HG03342 (cell line): ENCODE results near the gene KAT6B.

ENCODE experiments used
- ATAC-seq: cut with Tn5 transposase; IDR thresholded peaks from one replicate; pipeline ENCODE4 v1.9.1; 2021; ENCODE audit warnings: mild to moderate bottlenecking, moderate library complexity; ENCODE audit not compliant: unreplicated experiment

Gene KAT6B

DNA sequence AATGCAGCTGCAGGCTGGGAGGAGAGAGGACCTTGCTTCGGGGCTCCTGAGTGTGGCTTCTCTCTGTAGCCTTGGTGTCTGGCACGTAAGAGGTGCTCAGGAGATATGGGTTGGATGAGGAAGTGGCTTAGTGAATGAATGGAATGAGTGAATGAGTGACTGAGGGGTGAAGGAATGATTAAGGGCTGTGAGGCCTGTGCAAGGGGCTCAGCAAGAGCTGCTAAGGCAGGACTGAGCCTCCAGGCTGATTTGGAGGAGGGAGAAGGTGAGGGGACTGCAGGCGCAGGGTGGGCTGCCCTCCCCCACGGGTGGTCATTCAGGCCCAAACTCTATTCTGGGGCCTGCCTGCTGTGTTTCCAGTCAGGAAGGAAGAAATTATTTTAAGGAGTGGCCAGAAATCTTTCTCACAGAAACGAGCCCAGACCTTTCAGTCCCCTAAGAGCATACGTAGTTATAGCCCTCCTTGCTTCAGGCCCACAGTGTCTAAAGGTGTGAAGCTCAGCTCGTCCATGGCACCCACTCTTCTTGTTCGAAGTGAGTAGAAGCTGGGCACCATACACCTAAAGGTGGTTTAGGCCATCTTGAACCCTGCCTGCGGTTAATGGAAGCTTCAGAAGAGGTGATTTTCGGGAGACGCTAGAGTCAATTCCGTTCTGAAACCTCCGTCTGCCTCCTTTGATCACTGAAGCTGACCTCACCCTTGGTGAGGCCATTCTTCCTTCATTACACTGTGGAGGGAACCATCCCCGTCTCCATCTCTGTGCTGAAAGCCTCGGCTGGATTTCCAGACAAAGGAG, 235.5 kb downstream of the KAT6B start:
- ATAC-seq, result no peak

DNA sequence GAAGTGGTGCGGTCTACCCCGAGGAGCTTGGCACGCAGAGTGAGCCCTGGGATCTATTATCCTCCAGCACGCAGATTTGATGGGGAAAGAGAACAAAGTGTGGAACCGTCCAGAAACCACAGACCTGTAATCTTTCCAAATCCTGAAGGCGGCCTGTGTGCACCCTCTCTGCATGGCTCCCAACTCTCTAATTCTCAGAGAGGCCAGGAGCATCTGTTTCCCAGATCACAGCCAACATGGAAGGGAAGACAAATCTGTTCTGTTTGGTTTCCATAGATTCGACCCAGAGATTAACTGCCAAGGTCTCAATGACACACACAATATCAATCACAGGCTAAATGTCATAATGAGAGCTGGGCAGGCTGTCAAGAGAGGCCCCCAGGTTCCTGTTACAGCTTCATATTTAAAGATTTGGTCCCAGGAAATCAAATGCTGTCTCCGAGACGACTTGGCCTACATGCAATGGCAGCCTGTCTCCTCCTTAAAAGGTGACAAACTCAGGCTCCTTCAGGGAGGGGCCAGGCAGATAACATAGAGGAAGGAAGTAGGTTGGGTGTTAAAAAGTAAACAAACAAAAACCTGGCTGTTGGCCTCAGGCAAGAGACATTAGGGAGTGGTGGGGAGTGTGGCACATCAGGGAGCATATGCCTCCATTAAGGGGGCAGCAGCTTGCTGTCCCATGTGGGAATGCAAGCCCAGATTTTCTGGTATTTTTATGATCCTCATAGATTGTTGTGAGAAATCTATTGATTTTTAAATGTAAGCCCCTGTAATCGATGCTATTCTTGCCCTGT, 236.3 kb downstream of the KAT6B start:
- no peak for ATAC-seq

DNA sequence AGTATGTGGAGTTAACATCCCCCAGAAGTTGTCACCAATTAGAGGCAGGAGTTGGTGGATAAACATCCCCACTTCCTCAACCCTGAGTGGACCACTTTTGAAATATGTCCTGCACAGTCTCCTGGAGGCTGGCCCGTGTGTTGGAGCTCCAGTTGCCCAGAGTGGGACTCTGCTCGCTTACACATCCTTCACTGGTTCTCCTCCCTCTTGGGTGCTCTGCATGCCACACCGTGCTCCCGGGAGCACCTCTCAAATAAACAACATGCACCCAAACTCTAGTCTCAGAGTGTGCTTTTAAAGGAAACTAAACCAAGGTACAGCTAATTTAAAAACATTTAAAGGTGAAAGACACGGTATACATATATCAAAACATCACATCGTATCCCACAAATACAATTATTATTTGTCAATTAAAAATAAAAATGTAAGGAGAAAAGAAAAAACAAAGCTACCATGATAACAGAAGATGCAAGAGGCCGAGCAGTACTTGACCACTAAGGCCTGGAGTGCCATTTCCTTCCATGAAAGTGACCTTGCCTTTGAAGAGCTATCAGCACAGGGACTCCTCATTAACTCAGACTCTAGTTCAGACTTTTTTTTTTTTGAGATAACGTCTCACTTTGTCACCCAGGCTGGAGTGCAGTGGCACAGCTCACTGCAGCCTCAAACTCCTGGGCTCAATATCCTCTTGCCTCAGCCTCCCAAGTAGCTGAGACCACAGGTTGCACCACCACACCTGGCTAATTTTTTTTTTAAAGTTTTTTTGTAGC, 237.2 kb downstream of the KAT6B start:
- no peak for ATAC-seq

DNA sequence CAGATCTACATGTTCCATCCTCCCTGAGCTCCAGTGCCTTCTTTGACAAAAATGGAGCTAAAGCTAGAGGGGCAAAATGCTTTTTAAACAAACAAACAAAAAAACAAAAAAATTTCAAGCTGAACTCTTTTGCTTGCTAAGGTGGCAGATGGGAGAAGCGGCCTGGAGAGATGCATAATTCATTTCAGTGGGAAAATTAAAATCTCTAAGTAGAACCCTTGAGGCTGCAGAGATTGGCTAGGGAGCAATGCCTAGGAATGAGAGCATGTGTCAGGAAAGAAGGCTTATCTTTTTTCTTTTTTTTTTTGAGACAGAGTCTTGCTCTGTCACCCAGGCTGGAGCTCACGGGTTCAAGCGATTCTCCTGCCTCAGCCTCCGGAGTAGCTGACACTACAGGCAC, 238.7 kb downstream of the KAT6B start:
- ATAC-seq, result no peak

DNA sequence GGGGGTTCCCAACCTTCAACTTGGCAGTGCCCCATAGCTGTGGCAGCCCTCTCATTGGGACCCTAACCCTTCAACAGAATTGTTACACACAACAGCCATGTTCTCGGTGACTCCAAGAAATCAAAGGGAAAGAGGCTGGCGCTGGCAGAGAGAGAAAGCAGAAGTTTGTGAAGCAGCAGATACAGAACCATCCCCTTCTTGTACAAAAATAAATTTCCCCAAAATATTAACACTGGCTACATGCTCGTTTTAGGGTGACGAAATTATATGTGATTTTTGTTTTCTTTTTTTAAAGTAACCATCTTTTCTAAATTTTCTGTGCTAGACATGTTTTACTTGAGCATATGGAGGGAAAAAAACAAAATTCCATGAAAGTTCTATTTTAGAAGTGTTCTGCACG, 239.9 kb downstream of the KAT6B start:
- ATAC-seq, result no peak

DNA sequence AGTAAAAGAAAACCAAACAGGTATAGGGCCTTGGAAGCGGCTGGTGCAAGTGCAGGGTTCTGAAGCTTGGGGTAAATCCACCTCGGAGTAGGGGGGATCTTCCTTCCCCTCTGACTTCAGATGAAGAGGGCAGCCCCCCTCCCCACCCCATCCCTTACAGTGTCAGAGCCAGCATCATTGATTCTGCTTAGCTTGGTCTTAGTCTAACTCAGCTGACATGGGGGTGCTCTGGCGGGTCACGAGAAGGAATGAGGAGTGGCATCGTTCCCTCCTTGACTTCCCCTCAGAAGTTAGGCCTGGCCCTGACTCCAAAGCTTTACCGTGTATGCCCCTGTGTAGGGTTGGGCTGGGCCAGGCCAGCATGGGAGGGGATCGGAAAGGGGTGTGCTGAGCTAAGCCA, 240.9 kb downstream of the KAT6B start:
- no peak for ATAC-seq

DNA sequence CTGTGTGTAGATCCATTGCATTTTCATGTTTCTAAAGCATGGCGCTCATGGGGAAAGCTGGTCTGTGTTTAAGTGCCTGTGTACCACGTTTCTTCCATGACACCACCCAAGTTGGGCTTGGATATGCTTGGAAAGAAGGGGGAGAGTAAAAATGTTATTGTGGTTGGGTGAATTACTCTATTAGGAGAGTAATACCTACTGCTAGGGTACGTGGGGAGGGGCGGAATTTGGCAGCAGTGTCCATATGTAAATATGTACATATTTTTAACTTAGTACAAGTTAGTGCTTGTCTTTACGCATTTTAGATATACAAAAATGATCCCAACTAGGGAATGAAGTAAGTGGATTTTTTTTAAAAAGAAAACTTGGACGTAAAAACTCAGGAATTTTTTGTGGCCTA, 242.1 kb downstream of the KAT6B start:
- ATAC-seq, result no peak

DNA sequence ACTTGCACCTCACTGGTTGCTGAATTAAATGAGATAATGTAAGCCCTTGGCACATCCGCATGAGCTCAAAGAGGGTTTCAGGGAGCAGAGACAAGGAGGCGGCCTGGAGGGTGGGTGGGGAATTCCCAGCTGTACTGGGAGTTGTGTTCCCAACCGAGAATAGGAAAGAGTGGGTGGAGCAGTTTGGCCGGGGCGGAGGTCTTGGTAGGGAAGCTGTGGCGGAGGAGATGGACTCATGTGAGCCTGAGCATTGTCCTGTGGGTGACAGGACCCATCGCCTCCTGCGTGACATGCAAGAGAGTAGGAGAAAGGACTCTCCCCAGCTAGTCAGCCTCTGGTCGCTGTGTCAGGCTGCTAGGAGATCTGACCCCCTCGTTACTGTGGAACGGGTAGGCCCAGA, 244.1 kb downstream of the KAT6B start:
- no peak for ATAC-seq

DNA sequence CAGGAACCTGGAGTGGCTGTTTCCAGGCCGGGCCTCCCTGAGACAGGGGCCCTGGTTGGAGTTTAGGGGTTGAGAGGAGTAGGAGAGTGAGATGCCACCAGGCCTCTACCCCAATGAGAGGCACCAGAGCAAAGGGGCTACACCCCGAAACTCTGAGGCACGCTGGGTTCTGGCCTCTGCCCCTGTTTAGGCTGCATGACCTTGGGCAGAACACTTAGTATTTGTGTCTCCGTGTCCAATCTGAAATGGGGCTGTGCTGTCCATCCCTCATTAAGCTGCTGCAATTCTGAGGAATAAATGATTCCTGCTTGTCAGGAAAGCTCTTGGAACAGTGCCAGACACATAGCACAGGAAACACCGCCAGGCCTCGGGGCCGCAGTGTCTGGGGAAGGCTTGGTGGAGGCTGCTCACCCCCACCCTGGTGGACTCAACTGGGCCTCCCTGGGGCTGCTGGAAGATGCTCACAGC, 244.6 kb downstream of the KAT6B start:
- ATAC-seq, result no peak

DNA sequence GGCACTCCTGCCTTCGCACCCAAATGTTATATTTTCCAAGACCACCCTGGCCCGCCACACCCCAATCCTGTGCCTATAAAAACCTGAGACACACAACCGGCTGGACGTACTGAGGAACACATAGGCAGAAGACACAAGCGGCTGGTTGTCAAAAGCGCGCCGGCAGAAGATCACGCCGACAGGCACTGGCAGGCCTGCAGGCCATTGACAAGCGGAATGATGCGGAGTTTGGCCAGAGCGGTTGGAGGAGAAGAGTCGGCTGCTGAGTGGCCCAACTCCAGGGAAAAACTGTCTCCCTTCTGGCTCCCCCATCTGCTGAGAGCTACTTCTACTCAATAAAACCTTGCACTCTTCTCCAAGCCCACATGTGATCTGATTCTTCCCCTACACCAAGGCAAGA, 245.4 kb downstream of the KAT6B start:
- ATAC-seq, result no peak

DNA sequence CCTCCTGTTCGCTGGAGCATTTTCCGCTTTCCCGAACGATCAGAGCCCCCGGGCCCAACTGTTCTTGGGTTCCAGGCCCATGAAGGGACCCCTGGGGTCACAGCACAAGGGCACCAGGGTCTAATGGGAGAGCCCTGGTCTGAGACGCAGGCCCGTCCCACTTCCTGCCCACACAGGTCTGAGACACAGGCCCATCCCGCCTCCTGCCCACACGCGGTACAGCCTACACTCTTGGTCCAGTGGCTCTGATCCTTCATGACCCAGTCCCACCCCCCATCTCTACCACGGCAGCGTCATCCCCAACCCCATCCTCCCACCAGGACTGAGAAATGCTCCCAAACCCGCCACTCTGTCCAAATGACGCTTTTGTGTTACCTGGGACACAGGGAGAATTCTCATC, 246.3 kb downstream of the KAT6B start:
- no peak for ATAC-seq

DNA sequence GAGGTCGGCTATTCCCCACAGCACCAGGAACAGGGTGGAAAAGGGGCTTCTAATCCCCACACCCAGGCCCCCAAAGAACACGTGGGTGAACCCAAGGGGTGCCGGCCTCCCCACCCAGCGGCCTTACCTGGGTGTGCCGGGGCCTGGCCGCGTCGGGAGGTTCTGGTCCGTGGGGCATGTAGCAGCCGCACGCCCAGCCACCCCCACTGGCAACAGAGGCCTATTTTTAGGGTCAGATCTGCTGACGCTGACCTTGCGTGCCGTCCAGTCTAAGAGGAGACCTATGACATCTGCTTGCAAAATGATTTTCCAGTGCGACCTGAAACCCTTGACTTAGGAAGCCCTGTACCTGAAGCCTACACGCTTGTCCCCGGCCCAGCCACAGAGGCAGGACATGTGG, 247.0 kb downstream of the KAT6B start:
- no peak for ATAC-seq

DNA sequence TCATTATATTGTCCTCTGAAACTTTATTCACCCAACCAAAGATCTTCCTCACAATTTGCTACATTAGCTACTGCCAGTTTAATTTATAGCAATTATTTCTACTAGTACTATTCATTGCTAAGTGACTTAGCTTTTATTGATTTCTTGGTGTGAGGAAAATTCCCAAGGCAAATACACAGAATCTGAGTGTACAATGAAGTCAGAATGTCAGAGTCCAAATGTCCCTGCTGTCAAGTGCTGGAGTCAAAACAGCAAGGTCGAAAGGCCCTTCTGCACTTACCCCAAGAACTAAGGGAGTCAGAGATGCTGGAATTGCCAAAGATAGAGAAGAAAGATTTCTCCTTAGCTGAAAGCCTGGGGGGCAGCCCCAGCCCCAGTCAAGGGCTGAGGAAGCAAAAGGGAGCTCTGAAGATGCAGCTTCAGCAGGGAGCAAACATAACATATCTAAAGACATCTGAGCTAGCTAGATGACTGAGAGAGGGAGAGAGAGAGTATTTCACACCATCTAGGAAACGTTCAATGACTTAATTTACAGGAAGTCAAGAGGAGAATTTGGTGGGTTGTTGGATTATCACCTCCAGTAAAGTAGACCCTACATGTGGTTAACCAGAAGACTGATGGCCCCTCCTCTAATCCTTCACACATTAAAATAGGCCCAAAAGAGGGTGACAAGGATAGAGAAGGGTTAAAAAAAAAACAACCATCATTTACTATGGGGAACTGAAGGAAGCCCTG, 248.5 kb downstream of the KAT6B start:
- no peak for ATAC-seq

DNA sequence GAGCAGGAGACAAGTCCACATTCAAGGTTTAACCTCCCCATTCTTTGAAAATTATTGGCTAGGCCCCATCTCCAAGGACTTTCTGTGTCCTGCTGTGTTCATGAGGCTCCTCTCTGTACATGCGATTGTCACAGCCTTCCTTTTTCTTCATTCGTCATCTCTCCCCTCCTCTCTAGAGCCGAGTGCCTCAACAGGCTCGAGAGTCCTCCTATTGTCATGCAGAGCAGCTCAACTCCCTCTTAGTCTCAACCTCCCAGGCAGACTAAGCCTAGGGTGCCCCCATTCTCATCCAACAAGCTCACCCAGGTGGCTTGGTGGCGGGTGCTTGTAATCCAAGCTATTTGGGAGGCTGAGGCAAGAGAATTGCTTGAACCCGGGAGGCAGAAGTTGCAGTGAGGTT, 249.9 kb downstream of the KAT6B start:
- no peak for ATAC-seq

DNA sequence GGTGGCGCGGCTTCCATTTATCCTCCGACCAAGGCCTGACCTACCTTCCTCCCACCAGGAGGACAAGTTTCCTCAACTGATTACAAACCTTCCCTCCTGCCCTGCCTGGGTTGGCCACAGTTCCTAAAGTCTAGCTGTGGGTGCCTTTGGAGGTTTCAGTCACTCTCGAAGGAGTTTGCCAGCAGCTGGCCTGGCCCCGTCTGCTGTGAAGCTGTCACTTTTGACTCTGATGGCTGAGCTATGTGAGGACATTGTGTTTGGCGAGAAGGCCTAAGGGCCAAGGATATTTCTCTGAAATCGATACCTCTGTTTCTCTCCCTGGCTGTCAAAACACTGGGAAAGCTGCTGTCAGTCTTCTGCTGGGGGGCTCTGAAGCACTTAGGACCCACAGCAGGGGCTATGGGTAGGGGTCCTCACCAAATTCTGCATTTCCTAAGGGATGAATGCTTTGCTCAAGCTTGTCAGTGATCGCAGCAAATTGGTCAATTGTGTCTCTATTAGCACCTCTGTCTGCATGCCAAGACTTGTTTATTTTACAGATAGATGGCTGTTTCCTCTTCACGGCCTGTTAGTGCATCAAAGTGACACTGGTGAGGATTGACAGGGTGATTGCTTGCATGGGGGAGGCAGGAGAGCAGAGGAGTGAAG, 253.2 kb downstream of the KAT6B start:
- no peak for ATAC-seq

DNA sequence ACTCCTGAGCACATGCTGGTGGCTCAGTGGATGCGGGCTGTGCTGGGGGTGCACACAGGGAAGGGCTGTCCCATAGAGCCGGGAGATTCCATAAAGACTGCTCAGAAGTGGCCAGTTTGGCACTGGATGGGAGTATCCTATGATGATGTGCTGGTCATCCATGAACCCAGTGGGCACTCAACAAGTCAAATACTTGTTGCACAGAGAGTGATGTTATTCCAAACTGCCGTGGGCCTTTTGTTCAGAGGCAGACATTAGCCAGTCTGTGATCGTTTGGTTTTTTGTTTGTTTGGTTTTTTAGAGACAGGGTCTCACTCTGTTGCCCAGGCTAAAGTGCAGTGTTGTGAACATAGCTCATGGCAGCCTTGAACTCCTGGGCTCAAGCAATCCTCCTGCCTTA, 254.2 kb downstream of the KAT6B start:
- no peak for ATAC-seq

DNA sequence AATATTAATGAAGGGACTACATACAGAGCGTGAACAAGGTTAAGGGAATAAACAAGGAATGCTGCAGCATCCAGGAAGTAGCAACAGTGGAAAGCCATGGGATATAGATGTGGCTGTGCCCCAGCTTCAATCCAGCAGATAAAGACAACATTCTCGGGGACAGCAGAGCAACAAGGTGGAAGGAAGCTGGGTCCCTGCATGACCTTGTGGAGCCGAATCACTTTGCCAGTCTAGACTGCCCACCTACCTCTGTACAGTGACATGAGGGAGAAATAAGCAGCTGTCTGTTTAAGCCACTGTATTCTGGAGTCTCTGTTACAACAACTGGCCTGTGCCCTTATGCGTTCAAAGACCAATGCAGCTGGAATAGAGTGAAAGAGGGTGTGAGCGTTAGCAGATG, 255.0 kb downstream of the KAT6B start:
- no peak for ATAC-seq
